RWPE2 (cell line): Measurements from ENCODE around the gene APOA1.

Experiments
- ATAC-seq: fragments of 200-7000 bp; cut with Tn5 transposase; 3 replicates; pipeline ENCODE4 v1.9.1; 2021; ENCODE audit warnings: low read depth
- DNase-seq: peaks from one replicate; pipeline ENCODE4 v3.0.0-alpha.2; 2020; ENCODE audit warnings: low spot score
- H3K27ac ChIP-seq: fragments of 450-650 bp; 2 replicates; pipeline ENCODE4 v1.5.1; 2017; ENCODE audit warnings: mild to moderate bottlenecking; ENCODE audit not compliant: poor library complexity, severe bottlenecking
- H3K27me3 ChIP-seq: fragments of 250-450 bp; sonication (Bioruptor Pico); 2 replicates; pipeline ENCODE4 v1.5.1; 2021; ENCODE audit warnings: mild to moderate bottlenecking, moderate library complexity; ENCODE audit not compliant: insufficient read depth, poor library complexity, severe bottlenecking
- H3K36me3 ChIP-seq: fragments of 250-450 bp; sonication (Bioruptor Pico); 2 replicates; pipeline ENCODE4 v1.5.1; 2020; ENCODE audit warnings: low read depth, mild to moderate bottlenecking, moderate library complexity
- H3K4me1 ChIP-seq: fragments of 250-450 bp; sonication (Bioruptor Pico); 2 replicates; pipeline ENCODE4 v1.5.1; 2021; ENCODE audit warnings: mild to moderate bottlenecking, moderate library complexity; ENCODE audit not compliant: insufficient read depth, poor library complexity, severe bottlenecking
- H3K4me3 ChIP-seq: fragments of 250-450 bp; sonication (Bioruptor Pico); 2 replicates; pipeline ENCODE4 v1.5.1; 2021; ENCODE audit warnings: mild to moderate bottlenecking, moderate library complexity; ENCODE audit not compliant: severe bottlenecking
- H3K9me3 ChIP-seq: fragments of 250-450 bp; sonication (Bioruptor Pico); 2 replicates; pipeline ENCODE4 v1.5.1; 2021; ENCODE audit warnings: mild to moderate bottlenecking, moderate library complexity; ENCODE audit not compliant: severe bottlenecking
- TF ChIP-seq, protein P1 (sequence below): fragments of 450-650 bp; IDR thresholded peaks from one replicate; pipeline ENCODE4 v1.5.1; 2017; ENCODE audit warnings: mild to moderate bottlenecking, moderate library complexity; ENCODE audit not compliant: poor library complexity, severe bottlenecking

Gene APOA1

DNA sequence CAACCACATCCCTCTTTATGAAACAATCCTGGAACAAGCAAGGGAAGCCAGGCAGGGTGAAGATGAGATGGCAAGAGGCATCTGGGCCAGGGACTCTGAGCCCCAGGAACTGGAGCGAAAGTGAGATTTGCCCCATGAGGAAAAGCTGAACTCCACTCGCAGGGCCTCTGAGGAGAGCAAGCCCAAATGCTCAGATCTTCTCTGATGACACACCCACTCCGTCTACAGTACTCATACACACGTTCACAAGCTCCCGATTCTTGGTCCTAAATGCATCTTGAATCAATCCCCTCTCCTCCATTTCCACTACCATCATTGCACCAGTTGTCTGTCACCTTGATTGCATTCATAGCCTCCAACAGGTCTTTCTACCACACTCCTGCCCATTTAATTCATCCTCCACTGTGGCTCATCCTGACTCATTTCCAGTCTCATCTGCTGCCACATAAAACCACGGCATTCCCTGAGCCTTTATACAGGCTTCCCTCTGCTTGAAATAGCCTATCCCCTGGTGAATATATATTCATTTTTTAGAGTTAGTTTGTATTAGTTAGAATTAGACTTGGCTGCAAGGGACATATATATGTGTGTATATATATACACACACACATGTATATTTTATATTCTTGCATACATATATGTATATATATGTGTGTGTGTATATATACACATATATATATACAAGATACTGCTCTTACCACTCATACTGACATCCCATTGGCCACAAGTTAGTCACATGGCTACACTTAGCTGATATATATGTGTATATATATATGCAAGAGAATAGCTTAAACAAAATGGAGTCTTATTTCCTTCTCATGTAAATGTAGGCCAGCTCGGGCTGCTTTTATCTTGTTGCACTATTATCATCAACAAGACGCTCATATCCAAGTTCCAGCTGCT is 44.3 kb downstream of the APOA1 start:
- H3K36me3 ChIP-seq: no peaks in the 10 kb centered on the region
- DNase-seq: no peak
- no peaks in the 10 kb centered on the region for H3K27me3 ChIP-seq
- TF ChIP-seq, protein P1, sequence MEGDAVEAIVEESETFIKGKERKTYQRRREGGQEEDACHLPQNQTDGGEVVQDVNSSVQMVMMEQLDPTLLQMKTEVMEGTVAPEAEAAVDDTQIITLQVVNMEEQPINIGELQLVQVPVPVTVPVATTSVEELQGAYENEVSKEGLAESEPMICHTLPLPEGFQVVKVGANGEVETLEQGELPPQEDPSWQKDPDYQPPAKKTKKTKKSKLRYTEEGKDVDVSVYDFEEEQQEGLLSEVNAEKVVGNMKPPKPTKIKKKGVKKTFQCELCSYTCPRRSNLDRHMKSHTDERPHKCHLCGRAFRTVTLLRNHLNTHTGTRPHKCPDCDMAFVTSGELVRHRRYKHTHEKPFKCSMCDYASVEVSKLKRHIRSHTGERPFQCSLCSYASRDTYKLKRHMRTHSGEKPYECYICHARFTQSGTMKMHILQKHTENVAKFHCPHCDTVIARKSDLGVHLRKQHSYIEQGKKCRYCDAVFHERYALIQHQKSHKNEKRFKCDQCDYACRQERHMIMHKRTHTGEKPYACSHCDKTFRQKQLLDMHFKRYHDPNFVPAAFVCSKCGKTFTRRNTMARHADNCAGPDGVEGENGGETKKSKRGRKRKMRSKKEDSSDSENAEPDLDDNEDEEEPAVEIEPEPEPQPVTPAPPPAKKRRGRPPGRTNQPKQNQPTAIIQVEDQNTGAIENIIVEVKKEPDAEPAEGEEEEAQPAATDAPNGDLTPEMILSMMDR: no peak
- peak; percentile 93 for ATAC-seq
- H3K27ac ChIP-seq: no peak overlapping the region
- H3K9me3 ChIP-seq: no peaks in the 10 kb centered on the region
- no peak overlapping the region for H3K4me3 ChIP-seq
- H3K4me1 ChIP-seq: peaks cover 7% of the 10 kb centered on the region

DNA sequence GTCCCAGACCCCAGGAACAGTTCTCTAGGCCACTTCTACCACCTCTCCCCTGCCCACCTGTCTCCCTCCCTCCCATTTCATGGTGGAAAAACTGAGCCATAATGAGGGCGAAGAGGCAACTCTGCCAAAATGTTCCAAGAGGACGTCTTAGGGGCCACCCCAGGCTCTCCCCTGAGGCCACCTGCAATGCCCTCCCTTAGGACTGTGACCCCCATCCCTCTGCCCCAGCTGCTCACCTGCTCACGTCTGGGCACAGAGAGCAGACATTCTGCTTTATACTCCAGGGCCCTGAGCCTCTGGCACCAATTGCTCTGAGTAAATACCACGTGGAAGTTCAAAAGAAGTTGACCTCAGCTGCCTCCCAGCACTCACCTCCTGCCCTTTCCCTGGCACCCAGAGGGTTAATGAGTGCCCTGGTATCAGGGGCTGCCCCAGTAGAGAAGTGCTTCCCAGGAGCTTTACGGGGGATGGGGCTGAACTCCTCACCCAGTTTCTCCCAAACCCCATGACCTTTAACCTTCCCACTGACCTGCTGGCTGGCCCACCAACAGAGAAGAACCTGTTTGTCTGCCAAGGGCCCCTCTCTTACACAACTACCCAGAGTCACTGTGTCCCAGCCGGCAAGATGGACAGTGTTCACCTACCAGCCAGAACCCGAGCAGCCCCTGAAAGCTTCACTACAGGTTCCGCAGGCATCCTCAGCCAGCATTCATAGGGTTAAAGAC is 45.1 kb downstream of the APOA1 start:
- H3K4me3 ChIP-seq: no peak overlapping the region
- no peaks in the 10 kb centered on the region for H3K9me3 ChIP-seq
- TF ChIP-seq, protein P1: no peak
- no peaks in the 10 kb centered on the region for H3K36me3 ChIP-seq
- no peaks in the 10 kb centered on the region for H3K27me3 ChIP-seq
- ATAC-seq (no peak), DNase-seq (no peak)
- H3K27ac ChIP-seq: no peak overlapping the region
- peaks cover 7% of the 10 kb centered on the region for H3K4me1 ChIP-seq

DNA sequence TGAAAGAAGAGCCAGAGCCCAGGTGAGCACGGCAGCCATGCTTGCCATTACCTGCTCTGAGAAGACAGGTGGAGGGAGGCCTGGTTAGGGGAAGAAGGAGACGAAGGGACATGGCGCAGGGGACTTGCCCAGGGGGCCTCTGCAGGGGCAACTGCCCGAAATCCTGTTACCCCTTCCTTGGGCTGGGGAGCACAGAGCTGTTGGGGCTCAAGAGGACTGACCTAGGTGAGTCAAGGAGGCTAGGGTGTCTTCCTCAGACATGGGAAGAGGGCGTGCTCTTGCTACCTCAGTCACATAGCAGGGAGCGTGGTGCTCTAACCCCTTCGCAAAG is 45.6 kb downstream of the APOA1 start, which contains the start of gene APOA5:
TSS of gene APOA5 (minus strand) at position 67 of the 331 bp plus-strand sequence. CDS start at position 48, 19 bp downstream.
- no peak for ATAC-seq
- no peak within 1 kb of the TSS for H3K4me3 ChIP-seq

DNA sequence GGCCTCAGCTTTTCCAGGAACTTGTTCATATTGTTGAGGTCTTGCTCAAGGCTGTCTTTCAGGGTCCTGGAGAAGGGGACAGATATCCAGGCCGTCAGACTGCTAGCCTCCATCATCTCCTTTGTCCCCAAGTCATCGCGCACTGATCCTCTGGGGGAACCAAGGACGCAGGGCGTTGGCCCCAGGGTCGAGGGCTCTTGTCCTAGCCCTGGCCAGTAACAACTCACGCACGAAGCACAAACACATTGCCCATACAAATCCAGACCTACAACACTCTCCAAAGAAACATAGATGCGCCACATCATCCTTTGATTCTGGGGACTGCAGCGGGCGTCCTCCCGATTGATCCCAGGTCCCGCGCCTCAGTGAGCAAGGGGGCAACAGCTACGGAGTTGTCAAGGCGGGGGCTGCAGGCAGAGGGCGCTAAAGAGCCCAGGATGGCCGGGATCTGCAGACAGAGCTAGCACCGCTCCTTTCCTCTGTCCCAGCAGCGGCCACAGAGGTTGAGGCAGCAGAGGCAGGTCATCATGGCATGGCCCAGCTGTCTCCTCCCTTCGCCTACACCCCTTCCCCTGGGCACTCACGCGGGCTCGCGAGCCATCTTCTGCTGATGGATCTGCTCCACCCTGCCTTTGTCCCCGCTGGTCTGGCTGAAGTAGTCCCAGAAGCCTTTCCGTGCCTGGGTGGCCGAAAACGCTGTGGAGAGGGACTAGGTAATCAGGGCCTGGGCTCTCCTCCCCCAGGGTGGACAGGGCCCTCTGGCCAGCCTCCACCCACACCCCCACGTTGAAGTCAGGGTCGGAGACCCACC is 46.2 kb downstream of the APOA1 start:
- Histone ChIP-seq H3K27ac (no peak overlapping the region), H3K9me3 (no peaks in the 10 kb centered on the region), H3K27me3 (no peaks in the 10 kb centered on the region), H3K4me1 (peaks cover 11% of the 10 kb centered on the region), H3K4me3 (no peak overlapping the region), H3K36me3 (peaks cover 8% of the 10 kb centered on the region)
- DNase-seq (no peak), ATAC-seq (no peak)
- TF ChIP-seq, protein P1: peak; percentile 41

More for the DNA sequence above, 45.6 kb downstream of the APOA1 start, which contains the start of gene APOA5:
- no peak for DNase-seq
- H3K9me3 ChIP-seq: no peaks in the 10 kb centered on the region
- H3K36me3 ChIP-seq: peaks cover 2% of the 10 kb centered on the region
- H3K27me3 ChIP-seq: no peaks in the 10 kb centered on the region
- TF ChIP-seq, protein P1: no peak
- H3K4me1 ChIP-seq: peaks cover 10% of the 10 kb centered on the region
- no peak within 1 kb of the TSS for H3K27ac ChIP-seq
